KMS-11 (cell line): ENCODE data around the gene GTF2H2C_2.
"Not testable (repeated sequence)": the region's sequence is repeated elsewhere in the genome, so short reads cannot be mapped to it uniquely, and the experiment has no call there.

ENCODE experiments used
- H2AFZ ChIP-seq: fragments of 200-600 bp; sonication (generic); 2 replicates; pipeline ENCODE4 v1.6.1; 2016; ENCODE audit warnings: antibody characterized with exemption, mixed run types, low read depth
- H3K27ac ChIP-seq: fragments of 200-600 bp; sonication (generic); 2 replicates; pipeline ENCODE4 v1.6.1; 2016; ENCODE audit warnings: mild to moderate bottlenecking, mixed run types
- H3K27me3 ChIP-seq: fragments of 200-600 bp; sonication (generic); 2 replicates; pipeline ENCODE4 v1.6.1; 2017; ENCODE audit warnings: mild to moderate bottlenecking, low read depth, mixed run types, moderate library complexity; ENCODE audit not compliant: insufficient read depth
- H3K36me3 ChIP-seq: fragments of 200-600 bp; sonication (generic); 2 replicates; pipeline ENCODE4 v1.6.1; 2017; ENCODE audit warnings: mild to moderate bottlenecking, mixed run types; ENCODE audit not compliant: insufficient read depth
- H3K4me1 ChIP-seq: fragments of 200-600 bp; sonication (generic); 2 replicates; pipeline ENCODE4 v1.6.1; 2016; ENCODE audit warnings: mild to moderate bottlenecking, low read depth, mixed run types; ENCODE audit not compliant: poor library complexity, severe bottlenecking
- H3K4me2 ChIP-seq: fragments of 200-600 bp; sonication (generic); 2 replicates; pipeline ENCODE4 v1.7.0; 2016; ENCODE audit warnings: mild to moderate bottlenecking, mixed run types
- H3K4me3 ChIP-seq: fragments of 200-600 bp; sonication (generic); IDR thresholded peaks from 2 replicates; pipeline ENCODE4 v1.6.1; 2017; ENCODE audit warnings: low read depth, low read length, mixed read lengths; ENCODE audit not compliant: insufficient read depth
- H3K79me2 ChIP-seq: fragments of 200-600 bp; sonication (generic); 2 replicates; pipeline ENCODE4 v1.6.1; 2016; ENCODE audit warnings: low read depth, mixed run types; ENCODE audit not compliant: insufficient read depth
- H3K9ac ChIP-seq: fragments of 200-600 bp; sonication (generic); 2 replicates; pipeline ENCODE4 v1.6.1; 2016; ENCODE audit warnings: mild to moderate bottlenecking, mixed run types
- H4K20me1 ChIP-seq: fragments of 200-600 bp; sonication (generic); 2 replicates; pipeline ENCODE4 v1.6.1; 2016; ENCODE audit warnings: mild to moderate bottlenecking, mixed run types; ENCODE audit not compliant: insufficient read depth

Gene GTF2H2C_2

GRCh38 chr5:70464019-70464637 is 49.0 kb downstream of the GTF2H2C_2 start:
- H3K36me3 ChIP-seq, H3K27me3 ChIP-seq, H3K79me2 ChIP-seq, H3K4me2 ChIP-seq, H3K27ac ChIP-seq, H3K9ac ChIP-seq, H3K4me3 ChIP-seq, H4K20me1 ChIP-seq, H2AFZ ChIP-seq, H3K4me1 ChIP-seq: not testable (repeated sequence)

GRCh38 chr5:70469926-70470509 is 54.9 kb downstream of the GTF2H2C_2 start:
- H3K79me2 ChIP-seq, H3K27me3 ChIP-seq, H3K9ac ChIP-seq, H4K20me1 ChIP-seq, H3K4me2 ChIP-seq, H3K4me1 ChIP-seq, H3K36me3 ChIP-seq, H3K4me3 ChIP-seq, H3K27ac ChIP-seq, H2AFZ ChIP-seq: not testable (repeated sequence)
